DND-41 (cell line): ENCODE measurements around the gene GYG1.

Source experiments
- ATAC-seq: fragments of 200-7000 bp; cut with Tn5 transposase; 3 replicates; pipeline ENCODE4 v1.9.1; 2021; ENCODE audit warnings: low read depth; ENCODE audit not compliant: insufficient read depth
- DNase-seq: peaks from one replicate; pipeline ENCODE4 v3.0.0-alpha.2; 2020
- H2AFZ ChIP-seq: 2 replicates; pipeline ENCODE4 v1.6.0; 2012; ENCODE audit warnings: low read depth, low read length
- H3K27ac ChIP-seq: 2 replicates; pipeline ENCODE4 v1.5.1; 2012; ENCODE audit warnings: low read length, inconsistent platforms
- H3K27me3 ChIP-seq: fragments of 200-600 bp; sonication (generic); 2 replicates; pipeline ENCODE4 v1.6.0; 2012; ENCODE audit warnings: low read length, mild to moderate bottlenecking, inconsistent platforms; ENCODE audit not compliant: insufficient read depth, poor library complexity
- H3K36me3 ChIP-seq: 2 replicates; pipeline ENCODE4 v1.5.1; 2012; ENCODE audit warnings: low read length, inconsistent platforms; ENCODE audit not compliant: insufficient read depth
- H3K4me1 ChIP-seq: 2 replicates; pipeline ENCODE4 v1.5.1; 2012; ENCODE audit warnings: mild to moderate bottlenecking, low read length; ENCODE audit not compliant: insufficient read depth
- H3K4me2 ChIP-seq: 2 replicates; pipeline ENCODE4 v1.6.0; 2012; ENCODE audit warnings: mild to moderate bottlenecking, moderate library complexity, low read length, inconsistent platforms; ENCODE audit not compliant: insufficient read depth
- H3K4me3 ChIP-seq, 2 experiments: fragments of 200-600 bp in 1 of 2; shearing (Covaris generic) in 1 of 2; 2 replicates each; pipeline ENCODE4 v1.5.1; 2012 to 2016; ENCODE audit warnings: inconsistent platforms in 2 of 2, low read length in 2 of 2, mild to moderate bottlenecking in 2 of 2, low read depth in 1 of 2, moderate library complexity in 1 of 2
- H3K79me2 ChIP-seq: 2 replicates; pipeline ENCODE4 v1.6.0; 2012; ENCODE audit warnings: low read length, inconsistent platforms; ENCODE audit not compliant: insufficient read depth
- H3K9ac ChIP-seq: 2 replicates; pipeline ENCODE4 v1.6.0; 2012; ENCODE audit warnings: low read depth, mild to moderate bottlenecking, inconsistent platforms, low read length, moderate library complexity
- H3K9me3 ChIP-seq: 2 replicates; pipeline ENCODE4 v1.5.1; 2012; ENCODE audit warnings: low read length, moderate library complexity, mild to moderate bottlenecking, inconsistent platforms; ENCODE audit not compliant: insufficient read depth, severe bottlenecking
- H4K20me1 ChIP-seq: 2 replicates; pipeline ENCODE4 v1.6.0; 2012; ENCODE audit warnings: low read length; ENCODE audit not compliant: insufficient read depth
- EZH2 ChIP-seq: IDR thresholded peaks from 3 replicates; pipeline ENCODE4 v1.6.1; 2012; ENCODE audit warnings: borderline replicate concordance, low read depth, mild to moderate bottlenecking, moderate library complexity, low read length, inconsistent platforms; ENCODE audit not compliant: severe bottlenecking
- TF ChIP-seq, protein P1 (sequence below): IDR thresholded peaks from 2 replicates; pipeline ENCODE4 v1.5.1; 2012; ENCODE audit warnings: borderline replicate concordance, low read length, moderate library complexity, mild to moderate bottlenecking; ENCODE audit not compliant: poor library complexity, severe bottlenecking; ENCODE audit errors: extremely low read depth

Gene GYG1

DNA sequence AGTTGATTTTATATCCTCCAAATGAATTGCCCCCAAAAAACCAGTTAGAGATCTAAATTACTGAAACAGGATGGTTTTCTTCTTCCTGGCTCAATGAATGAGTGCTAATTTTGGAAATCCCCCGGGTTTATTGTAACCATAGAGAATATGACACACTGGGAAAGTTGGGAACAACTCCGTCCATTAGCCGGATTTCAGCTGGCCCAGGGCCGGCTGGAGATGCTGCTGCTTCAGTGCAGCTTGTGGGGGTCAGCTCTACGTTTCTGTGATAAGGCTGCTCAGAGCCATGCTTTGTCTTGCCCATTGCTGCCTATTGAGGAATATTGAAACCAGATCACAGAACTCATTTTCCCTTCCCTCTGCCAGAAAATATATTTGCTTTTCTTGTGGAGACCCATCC is 20.3 kb downstream of the GYG1 start:
- no peak overlapping the region for H3K9ac ChIP-seq
- H2AFZ ChIP-seq, result no peak overlapping the region
- no peak overlapping the region for H3K27ac ChIP-seq
- H3K79me2 ChIP-seq, result no peaks in the 10 kb centered on the region
- ATAC-seq (no peak), DNase-seq (no peak)
- H3K4me3 ChIP-seq, result no peak overlapping the region
- no peaks in the 10 kb centered on the region for H3K9me3 ChIP-seq
- H4K20me1 ChIP-seq, result no peaks in the 10 kb centered on the region
- H3K4me1 ChIP-seq, result peaks cover 9% of the 10 kb centered on the region
- H3K27me3 ChIP-seq, result no peaks in the 10 kb centered on the region
- no peak overlapping the region for H3K4me2 ChIP-seq
- TF ChIP-seq, protein P1, sequence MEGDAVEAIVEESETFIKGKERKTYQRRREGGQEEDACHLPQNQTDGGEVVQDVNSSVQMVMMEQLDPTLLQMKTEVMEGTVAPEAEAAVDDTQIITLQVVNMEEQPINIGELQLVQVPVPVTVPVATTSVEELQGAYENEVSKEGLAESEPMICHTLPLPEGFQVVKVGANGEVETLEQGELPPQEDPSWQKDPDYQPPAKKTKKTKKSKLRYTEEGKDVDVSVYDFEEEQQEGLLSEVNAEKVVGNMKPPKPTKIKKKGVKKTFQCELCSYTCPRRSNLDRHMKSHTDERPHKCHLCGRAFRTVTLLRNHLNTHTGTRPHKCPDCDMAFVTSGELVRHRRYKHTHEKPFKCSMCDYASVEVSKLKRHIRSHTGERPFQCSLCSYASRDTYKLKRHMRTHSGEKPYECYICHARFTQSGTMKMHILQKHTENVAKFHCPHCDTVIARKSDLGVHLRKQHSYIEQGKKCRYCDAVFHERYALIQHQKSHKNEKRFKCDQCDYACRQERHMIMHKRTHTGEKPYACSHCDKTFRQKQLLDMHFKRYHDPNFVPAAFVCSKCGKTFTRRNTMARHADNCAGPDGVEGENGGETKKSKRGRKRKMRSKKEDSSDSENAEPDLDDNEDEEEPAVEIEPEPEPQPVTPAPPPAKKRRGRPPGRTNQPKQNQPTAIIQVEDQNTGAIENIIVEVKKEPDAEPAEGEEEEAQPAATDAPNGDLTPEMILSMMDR, result no peak
- TF ChIP-seq EZH2, result no peak
- H3K36me3 ChIP-seq, result peaks cover 4% of the 10 kb centered on the region; the same call in 1 of the 2 replicates

GRCh38 chr3:149013726-149014125 is 22.4 kb downstream of the GYG1 start:
- TF ChIP-seq, protein P1, result no peak
- TF ChIP-seq EZH2, result no peak
- DNase-seq, result no peak
- Histone ChIP-seq H3K9ac (no peak overlapping the region), H4K20me1 (no peaks in the 10 kb centered on the region), H3K4me3 (no peak overlapping the region), H3K9me3 (no peaks in the 10 kb centered on the region), H3K79me2 (no peaks in the 10 kb centered on the region), H3K27ac (no peak overlapping the region), H3K4me2 (no peak overlapping the region), H3K27me3 (no peaks in the 10 kb centered on the region), H3K4me1 (peaks cover 9% of the 10 kb centered on the region), H2AFZ (no peak overlapping the region), H3K36me3 (peaks cover 4% of the 10 kb centered on the region; the same call in 1 of the 2 replicates)
- no peak for ATAC-seq

GRCh38 chr3:149015393-149015792 is 24.1 kb downstream of the GYG1 start:
- H3K9ac ChIP-seq, result no peak overlapping the region
- no peak overlapping the region for H3K4me2 ChIP-seq
- no peaks in the 10 kb centered on the region for H3K9me3 ChIP-seq
- H4K20me1 ChIP-seq, result no peaks in the 10 kb centered on the region
- no peak overlapping the region for H2AFZ ChIP-seq
- H3K36me3 ChIP-seq, result no peaks in the 10 kb centered on the region
- H3K4me3 ChIP-seq, result no peak overlapping the region
- no peaks in the 10 kb centered on the region for H3K79me2 ChIP-seq
- no peak for ATAC-seq
- no peak for DNase-seq
- H3K4me1 ChIP-seq, result no peaks in the 10 kb centered on the region
- H3K27ac ChIP-seq, result no peak overlapping the region
- no peak for TF ChIP-seq EZH2
- H3K27me3 ChIP-seq, result no peaks in the 10 kb centered on the region

GRCh38 chr3:149016242-149016641 is 24.9 kb downstream of the GYG1 start:
- no peak overlapping the region for H3K27ac ChIP-seq
- no peaks in the 10 kb centered on the region for H3K9me3 ChIP-seq
- DNase-seq, result no peak
- no peak overlapping the region for H2AFZ ChIP-seq
- no peaks in the 10 kb centered on the region for H3K27me3 ChIP-seq
- ATAC-seq, result no peak
- H3K36me3 ChIP-seq, result no peaks in the 10 kb centered on the region
- peaks cover 6% of the 10 kb centered on the region for H3K4me1 ChIP-seq
- TF ChIP-seq, protein P1, result no peak
- no peak for TF ChIP-seq EZH2
- no peaks in the 10 kb centered on the region for H3K79me2 ChIP-seq
- H3K4me3 ChIP-seq, result no peak overlapping the region
- no peak overlapping the region for H3K4me2 ChIP-seq
- no peaks in the 10 kb centered on the region for H4K20me1 ChIP-seq
- H3K9ac ChIP-seq, result no peak overlapping the region
